Thoracic aorta (tissue), 2 donors: ENCODE data around the gene PMPCA. TPM values are rescaled to one million over a fixed set of nuclear protein-coding genes. Genes with fewer than 3 reads are reported as not detected.

Source experiments
- ATAC-seq: fragments of 150-250 bp; one replicate; pipeline ENCODE4 v1.8.0; 2017; ENCODE audit warnings: low read depth; ENCODE audit not compliant: insufficient number of reproducible peaks, low FRiP score
- DNase-seq: peaks from one replicate; pipeline ENCODE4 v3.0.0-alpha.2; 2020; ENCODE audit warnings: low spot score
- H3K27ac ChIP-seq, 2 donors: fragments of 200-600 bp; sonication (generic); 1 replicate in 1 of 2; 2 replicates in 1 of 2; pipeline ENCODE4 v1.5.1; 2016; ENCODE audit warnings: mild to moderate bottlenecking in 2 of 2, moderate library complexity in 2 of 2
- H3K27me3 ChIP-seq: fragments of 200-600 bp; sonication (generic); replicated peaks from 2 replicates; pipeline ENCODE4 v1.6.0; 2016; ENCODE audit warnings: mild to moderate bottlenecking; ENCODE audit not compliant: insufficient read depth
- H3K36me3 ChIP-seq: fragments of 200-600 bp; sonication (generic); one replicate; pipeline ENCODE4 v1.5.1; 2016
- H3K4me1 ChIP-seq, 2 donors: fragments of 200-600 bp; sonication (generic); 1 replicate in 1 of 2; 2 replicates in 1 of 2; pipeline versions ENCODE4 v1.5.1 to v1.6.0; 2016; ENCODE audit warnings: low read depth in 2 of 2, mild to moderate bottlenecking in 1 of 2; ENCODE audit not compliant: control insufficient read depth in 1 of 2
- H3K4me3 ChIP-seq: fragments of 200-600 bp; sonication (generic); 2 replicates; pipeline ENCODE4 v1.5.1; 2016; ENCODE audit warnings: mild to moderate bottlenecking
- H3K9me3 ChIP-seq: fragments of 200-600 bp; sonication (generic); 2 replicates; pipeline ENCODE4 v1.5.1; 2016
- CTCF ChIP-seq: fragments of 200-600 bp; sonication (generic); IDR thresholded peaks from one replicate; pipeline ENCODE4 v1.5.1; 2019; ENCODE audit warnings: antibody characterized with exemption
- total RNA-seq, 2 donors: library from RNA; depleted of rRNA; stranded (reverse); fragments of >200 nt; gene quantifications; one replicate each; pipeline versions ENCODE4 v1.1.0 to v1.2.3, GENCODE V29; 2016

Gene PMPCA
- total RNA-seq, 2 donors from 2014 or later: 28.7 to 43.0 TPM

DNA sequence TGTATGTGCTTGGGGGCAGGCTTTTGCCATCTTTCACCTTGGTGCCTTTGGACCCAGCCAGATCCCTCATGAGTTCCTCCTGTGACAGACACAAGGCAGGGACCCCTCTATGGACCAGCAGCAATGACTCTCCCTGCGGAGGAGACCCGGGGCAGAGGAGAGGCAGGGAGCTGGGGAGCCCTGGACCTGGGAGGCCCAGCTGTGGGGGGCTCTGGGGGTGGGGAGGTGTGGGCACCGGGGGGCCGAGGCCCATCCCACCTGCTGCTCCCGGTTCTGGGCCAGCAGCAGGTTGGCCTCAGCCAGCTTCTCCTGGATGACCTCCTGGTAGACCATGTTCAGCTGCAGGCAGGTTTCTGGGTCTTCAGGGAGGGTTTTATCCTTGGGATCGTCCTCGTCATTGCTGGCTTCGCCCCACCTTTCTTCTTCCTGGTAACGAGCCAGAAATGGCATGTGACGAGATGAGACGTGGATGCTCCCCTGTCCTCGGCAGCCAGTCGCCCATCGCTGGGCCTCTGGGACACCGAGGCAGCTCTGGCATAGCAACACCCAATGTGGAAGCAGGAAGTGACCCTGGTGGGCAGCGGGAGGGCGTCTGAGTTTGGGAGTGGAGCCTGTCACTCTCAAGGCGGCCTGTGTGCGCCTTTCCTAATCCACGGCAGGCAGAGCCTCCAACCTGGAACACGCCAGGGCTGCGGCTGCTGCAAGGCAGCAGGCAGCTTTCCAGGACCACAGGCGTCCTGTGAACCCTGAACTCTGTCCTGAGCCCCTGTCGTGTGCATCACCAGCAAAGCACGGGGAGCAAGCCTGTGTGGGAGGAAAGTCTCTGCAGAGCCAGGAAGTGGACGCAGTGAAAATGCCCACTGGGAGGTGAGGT, 14.9 kb upstream of the PMPCA start:
- Histone ChIP-seq H3K4me1 (peaks cover 12 to 19% of the 10 kb centered on the region in 2 donors), H3K9me3 (no peaks in the 10 kb centered on the region), H3K36me3 (peaks cover 46% of the 10 kb centered on the region), H3K4me3 (no peak overlapping the region), H3K27me3 (no peaks in the 10 kb centered on the region), H3K27ac (no peak overlapping the region)
- ATAC-seq (no peak), DNase-seq (no peak)
- TF ChIP-seq CTCF: no peak

GRCh38 chr9:136396219-136396515, 14.3 kb upstream of the PMPCA start:
- peaks cover 46% of the 10 kb centered on the region for H3K36me3 ChIP-seq
- no peak for ATAC-seq

DNA sequence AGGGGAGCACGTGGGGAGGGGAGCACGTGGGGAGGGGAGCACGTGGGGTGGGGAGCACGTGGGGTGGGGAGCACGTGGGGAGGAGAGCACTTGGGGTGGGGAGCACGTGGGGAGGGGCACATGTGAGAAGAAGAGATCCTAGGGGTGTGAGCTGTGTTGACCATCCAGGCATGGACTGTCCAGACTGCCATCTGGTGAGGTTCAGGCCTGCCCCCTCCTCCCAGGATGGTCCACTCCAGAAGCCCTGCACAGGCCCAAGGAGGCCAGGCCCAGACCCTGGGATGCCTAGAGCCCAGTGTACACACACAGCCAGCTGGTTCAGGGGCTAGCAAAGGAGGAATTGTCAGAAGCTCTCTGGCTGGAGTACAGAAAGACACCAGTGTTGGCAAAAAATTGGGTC, 12.8 kb upstream of the PMPCA start:
- Histone ChIP-seq H3K9me3 (no peaks in the 10 kb centered on the region), H3K4me1 (peaks cover 13 to 22% of the 10 kb centered on the region in 2 donors), H3K27me3 (no peaks in the 10 kb centered on the region), H3K27ac (no peak overlapping the region), H3K36me3 (peaks cover 36% of the 10 kb centered on the region), H3K4me3 (no peak overlapping the region)
- TF ChIP-seq CTCF: no peak
- ATAC-seq (no peak), DNase-seq (no peak)

More at GRCh38 chr9:136396219-136396515, 14.3 kb upstream of the PMPCA start:
- Histone ChIP-seq H3K27ac (no peak overlapping the region), H3K4me1 (peaks cover 13 to 22% of the 10 kb centered on the region in 2 donors), H3K4me3 (no peak overlapping the region), H3K9me3 (no peaks in the 10 kb centered on the region), H3K27me3 (no peaks in the 10 kb centered on the region)
- no peak for TF ChIP-seq CTCF
- DNase-seq: no peak

DNA sequence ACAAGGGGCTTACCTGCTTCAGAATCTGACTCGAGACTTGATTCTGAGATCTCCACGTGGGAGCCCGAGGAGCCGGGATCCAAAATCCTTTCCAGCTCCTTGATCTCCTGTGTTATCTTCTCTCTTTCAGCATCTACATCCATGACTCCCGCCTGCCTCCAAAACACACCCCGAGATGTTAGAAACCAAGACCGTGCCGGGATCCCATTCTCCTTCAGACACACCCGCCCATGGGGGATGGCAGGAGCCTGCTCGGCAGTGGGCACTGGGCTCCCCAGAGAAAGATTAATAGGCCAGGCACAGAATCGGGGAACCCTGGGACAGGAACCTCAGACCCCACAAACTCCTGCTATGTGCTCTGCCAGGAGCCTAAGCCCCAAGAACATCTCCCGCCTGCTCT, 12.2 kb upstream of the PMPCA start:
- no peak for ATAC-seq
- no peak for TF ChIP-seq CTCF
- DNase-seq: no peak
- Histone ChIP-seq H3K4me1 (peaks cover 13 to 22% of the 10 kb centered on the region in 2 donors), H3K36me3 (peaks cover 36% of the 10 kb centered on the region), H3K4me3 (no peak overlapping the region), H3K27ac (no peak overlapping the region), H3K27me3 (no peaks in the 10 kb centered on the region), H3K9me3 (no peaks in the 10 kb centered on the region)

DNA sequence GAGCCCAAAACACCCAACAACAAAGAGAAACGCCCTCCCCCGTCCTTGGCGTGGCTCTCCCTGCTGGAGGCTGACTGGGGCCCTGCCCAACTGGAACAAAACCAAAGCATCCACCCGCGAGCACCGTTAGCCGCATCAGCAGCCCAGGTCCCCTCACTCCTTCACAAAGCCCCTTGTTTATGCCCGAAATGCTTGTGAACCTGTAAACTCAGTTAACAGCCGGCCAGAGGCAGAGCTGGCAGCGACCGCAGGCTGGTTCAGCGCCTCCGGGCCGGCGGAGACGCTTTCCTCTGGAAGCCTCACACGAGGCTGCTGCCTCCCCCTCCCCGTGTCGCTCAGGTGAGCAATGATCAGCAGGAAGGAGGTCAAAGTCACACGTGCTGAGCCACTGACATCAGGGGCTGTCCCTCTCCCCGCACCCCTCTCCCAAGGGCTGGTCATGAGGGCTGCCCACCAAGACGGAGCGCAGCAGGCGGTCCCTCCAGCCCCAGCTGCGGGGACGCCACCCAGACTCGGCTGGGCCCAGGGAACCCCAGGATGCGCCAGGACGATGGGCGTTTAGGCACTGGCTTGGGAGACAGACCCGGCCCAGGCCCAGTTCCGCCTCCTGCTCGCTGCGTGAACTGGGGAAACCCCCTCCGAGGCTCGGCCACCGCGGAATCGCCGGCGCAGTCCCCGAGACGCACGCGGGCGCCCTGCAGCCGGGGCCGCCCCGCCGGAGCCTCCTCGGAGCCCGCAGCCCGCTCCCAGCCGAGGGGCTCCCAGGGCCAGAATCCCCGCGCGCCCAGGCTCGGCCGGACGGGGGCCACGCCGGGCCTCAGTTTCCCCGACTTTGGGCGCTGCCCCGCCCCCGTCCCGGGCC, 11.1 kb upstream of the PMPCA start:
- no peaks in the 10 kb centered on the region for H3K9me3 ChIP-seq
- no peak overlapping the region for H3K27ac ChIP-seq
- TF ChIP-seq CTCF: no peak
- peaks cover 13 to 22% of the 10 kb centered on the region in 2 donors for H3K4me1 ChIP-seq
- ATAC-seq (no peak), DNase-seq (no peak)
- H3K27me3 ChIP-seq: no peaks in the 10 kb centered on the region
- H3K36me3 ChIP-seq: peaks cover 28% of the 10 kb centered on the region
- H3K4me3 ChIP-seq: peak overlapping the region; percentile 90
